WTC11 (cell line): Measurements from ENCODE around the gene KIFBP. TPM values are rescaled to one million over a fixed set of nuclear protein-coding genes. Genes with fewer than 3 reads are reported as not detected.

Experiments used
- FOXJ3 ChIP-seq: sonication (generic); formaldehyde crosslinking; IDR thresholded peaks from 2 replicates; pipeline ENCODE4 v1.9.0; 2021; ENCODE audit warnings: missing genetic modification reagents, mild to moderate bottlenecking, borderline replicate concordance
- JAZF1 ChIP-seq: fragments of 250-450 bp; sonication (Bioruptor Pico); IDR thresholded peaks from 2 replicates; pipeline ENCODE4 v1.9.0; 2021; ENCODE audit warnings: moderate library complexity, mild to moderate bottlenecking, inconsistent platforms
- MXD4 ChIP-seq: fragments of 250-450 bp; sonication (Bioruptor Pico); IDR thresholded peaks from 2 replicates; pipeline ENCODE4 v1.8.0; 2021; ENCODE audit warnings: mild to moderate bottlenecking, moderate library complexity, borderline replicate concordance
- MYBL2 ChIP-seq: sonication (generic); formaldehyde crosslinking; IDR thresholded peaks from 2 replicates; pipeline ENCODE4 v1.8.1; 2023; ENCODE audit warnings: mild to moderate bottlenecking, moderate library complexity, missing genetic modification reagents
- NFYB ChIP-seq: sonication (generic); formaldehyde crosslinking; conservative IDR thresholded peaks from 2 replicates; pipeline ENCODE4 v1.8.0; 2022; ENCODE audit warnings: low read depth, missing genetic modification reagents
- NR3C1 ChIP-seq: sonication (generic); formaldehyde crosslinking; conservative IDR thresholded peaks from 2 replicates; pipeline ENCODE4 v1.8.1; 2023; ENCODE audit warnings: low read depth, mild to moderate bottlenecking, missing genetic modification reagents
- RORB ChIP-seq: fragments of 250-450 bp; sonication (Bioruptor Pico); IDR thresholded peaks from 2 replicates; pipeline ENCODE4 v1.9.0; 2021; ENCODE audit warnings: mild to moderate bottlenecking
- TEAD1 ChIP-seq: sonication (generic); formaldehyde crosslinking; IDR thresholded peaks from 2 replicates; pipeline ENCODE4 v1.8.0; 2022; ENCODE audit warnings: mild to moderate bottlenecking, missing genetic modification reagents
- TP53 ChIP-seq: sonication (generic); formaldehyde crosslinking; IDR thresholded peaks from 2 replicates; pipeline ENCODE4 v1.8.1; 2023; ENCODE audit warnings: mild to moderate bottlenecking, missing genetic modification reagents
- ZBTB21 ChIP-seq: sonication (generic); formaldehyde crosslinking; IDR thresholded peaks from 2 replicates; pipeline ENCODE4 v1.8.1; 2023; ENCODE audit warnings: mild to moderate bottlenecking, missing genetic modification reagents, borderline replicate concordance
- ZNF219 ChIP-seq: sonication (generic); formaldehyde crosslinking; IDR thresholded peaks from 2 replicates; pipeline ENCODE4 v1.8.0; 2023; ENCODE audit warnings: missing genetic modification reagents, mild to moderate bottlenecking, borderline replicate concordance
- ZNF416 ChIP-seq: fragments of 250-450 bp; sonication (Bioruptor Pico); IDR thresholded peaks from 2 replicates; pipeline ENCODE4 v1.9.0; 2021; ENCODE audit warnings: mild to moderate bottlenecking, inconsistent platforms
- ZNF423 ChIP-seq: fragments of 250-450 bp; sonication (Bioruptor Pico); IDR thresholded peaks from 2 replicates; pipeline ENCODE4 v2.1.2; 2022; ENCODE audit warnings: mild to moderate bottlenecking, moderate library complexity
- total RNA-seq: library from RNA; stranded (reverse); gene quantifications from 3 replicates; pipeline ENCODE4 v1.2.3, GENCODE V29; 2021
- TF ChIP-seq, protein P1 (sequence below): sonication (generic); formaldehyde crosslinking; IDR thresholded peaks from 2 replicates; pipeline ENCODE4 v1.8.0; 2022; ENCODE audit warnings: missing genetic modification reagents
- TF ChIP-seq, protein P2 (sequence below): fragments of 250-450 bp; sonication (Bioruptor Pico); conservative IDR thresholded peaks from 2 replicates; pipeline ENCODE4 v1.9.0; 2021; ENCODE audit warnings: mild to moderate bottlenecking
- TF ChIP-seq, protein P3 (sequence below): fragments of 250-450 bp; sonication (Bioruptor Pico); IDR thresholded peaks from 2 replicates; pipeline ENCODE4 v2.1.2; 2022; ENCODE audit warnings: mild to moderate bottlenecking, moderate library complexity
- TF ChIP-seq, protein P4 (sequence below): fragments of 250-450 bp; sonication (Bioruptor Pico); IDR thresholded peaks from 2 replicates; pipeline ENCODE4 v1.9.0; 2021; ENCODE audit warnings: mild to moderate bottlenecking
- TF ChIP-seq, protein P5 (sequence below): fragments of 250-450 bp; sonication (Bioruptor Pico); IDR thresholded peaks from 2 replicates; pipeline ENCODE4 v1.8.0; 2021; ENCODE audit warnings: mild to moderate bottlenecking
- TF ChIP-seq, protein P6 (sequence below): sonication (generic); formaldehyde crosslinking; conservative IDR thresholded peaks from 2 replicates; pipeline ENCODE4 v1.8.1; 2023; ENCODE audit warnings: mild to moderate bottlenecking, low read depth, missing genetic modification reagents, moderate library complexity
- TF ChIP-seq, protein P7 (sequence below): sonication (generic); formaldehyde crosslinking; IDR thresholded peaks from 2 replicates; pipeline ENCODE4 v1.8.0; 2023; ENCODE audit warnings: mild to moderate bottlenecking, missing genetic modification reagents
- TF ChIP-seq, protein P8 (sequence below): sonication (generic); formaldehyde crosslinking; IDR thresholded peaks from 2 replicates; pipeline ENCODE4 v1.8.0; 2022; ENCODE audit warnings: mild to moderate bottlenecking, missing genetic modification reagents

The KIFBP gene
- total RNA-seq, 1 experiment from 2014 or later, result 31.2 TPM

DNA sequence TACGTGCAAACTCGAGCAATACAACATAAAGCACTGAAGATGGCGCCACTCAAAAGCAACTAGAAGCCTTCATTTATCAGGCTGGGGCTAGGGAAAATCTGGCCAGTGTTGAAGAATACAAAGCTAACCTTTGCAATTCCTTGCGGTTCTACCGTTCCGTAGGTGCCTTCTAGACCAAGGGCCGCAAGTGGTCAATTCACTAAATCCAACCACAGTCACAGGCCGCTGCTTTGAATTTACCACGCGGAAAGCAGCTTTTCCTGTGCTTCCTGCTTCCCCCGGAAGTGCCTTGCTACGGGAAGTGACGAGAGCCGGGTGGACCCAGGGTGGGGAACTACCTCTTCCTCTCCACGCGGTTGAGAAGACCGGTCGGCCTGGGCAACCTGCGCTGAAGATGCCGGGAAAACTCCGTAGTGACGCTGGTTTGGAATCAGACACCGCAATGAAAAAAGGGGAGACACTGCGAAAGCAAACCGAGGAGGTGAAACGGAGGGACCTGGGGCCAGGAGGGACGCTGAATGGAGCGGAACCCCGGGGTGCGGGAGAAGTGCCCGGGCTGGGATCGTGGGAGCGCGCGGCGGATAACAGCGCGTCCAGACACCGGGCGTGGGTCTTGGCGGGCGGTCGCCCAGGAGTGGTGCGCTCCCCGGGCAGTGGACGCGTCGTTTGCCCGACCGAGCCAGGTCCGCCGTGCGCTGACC lies 32.6 kb upstream of the KIFBP start, which contains the start of gene DDX21 (continued):
- no peak for TF ChIP-seq FOXJ3
- TF ChIP-seq, protein P1, sequence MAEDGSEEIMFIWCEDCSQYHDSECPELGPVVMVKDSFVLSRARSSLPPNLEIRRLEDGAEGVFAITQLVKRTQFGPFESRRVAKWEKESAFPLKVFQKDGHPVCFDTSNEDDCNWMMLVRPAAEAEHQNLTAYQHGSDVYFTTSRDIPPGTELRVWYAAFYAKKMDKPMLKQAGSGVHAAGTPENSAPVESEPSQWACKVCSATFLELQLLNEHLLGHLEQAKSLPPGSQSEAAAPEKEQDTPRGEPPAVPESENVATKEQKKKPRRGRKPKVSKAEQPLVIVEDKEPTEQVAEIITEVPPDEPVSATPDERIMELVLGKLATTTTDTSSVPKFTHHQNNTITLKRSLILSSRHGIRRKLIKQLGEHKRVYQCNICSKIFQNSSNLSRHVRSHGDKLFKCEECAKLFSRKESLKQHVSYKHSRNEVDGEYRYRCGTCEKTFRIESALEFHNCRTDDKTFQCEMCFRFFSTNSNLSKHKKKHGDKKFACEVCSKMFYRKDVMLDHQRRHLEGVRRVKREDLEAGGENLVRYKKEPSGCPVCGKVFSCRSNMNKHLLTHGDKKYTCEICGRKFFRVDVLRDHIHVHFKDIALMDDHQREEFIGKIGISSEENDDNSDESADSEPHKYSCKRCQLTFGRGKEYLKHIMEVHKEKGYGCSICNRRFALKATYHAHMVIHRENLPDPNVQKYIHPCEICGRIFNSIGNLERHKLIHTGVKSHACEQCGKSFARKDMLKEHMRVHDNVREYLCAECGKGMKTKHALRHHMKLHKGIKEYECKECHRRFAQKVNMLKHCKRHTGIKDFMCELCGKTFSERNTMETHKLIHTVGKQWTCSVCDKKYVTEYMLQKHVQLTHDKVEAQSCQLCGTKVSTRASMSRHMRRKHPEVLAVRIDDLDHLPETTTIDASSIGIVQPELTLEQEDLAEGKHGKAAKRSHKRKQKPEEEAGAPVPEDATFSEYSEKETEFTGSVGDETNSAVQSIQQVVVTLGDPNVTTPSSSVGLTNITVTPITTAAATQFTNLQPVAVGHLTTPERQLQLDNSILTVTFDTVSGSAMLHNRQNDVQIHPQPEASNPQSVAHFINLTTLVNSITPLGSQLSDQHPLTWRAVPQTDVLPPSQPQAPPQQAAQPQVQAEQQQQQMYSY (CRISPR knock-in tag), result 0 out of 2 replicates have a peak, but pooled peaks have one; percentile 17
- TF ChIP-seq, protein P2, sequence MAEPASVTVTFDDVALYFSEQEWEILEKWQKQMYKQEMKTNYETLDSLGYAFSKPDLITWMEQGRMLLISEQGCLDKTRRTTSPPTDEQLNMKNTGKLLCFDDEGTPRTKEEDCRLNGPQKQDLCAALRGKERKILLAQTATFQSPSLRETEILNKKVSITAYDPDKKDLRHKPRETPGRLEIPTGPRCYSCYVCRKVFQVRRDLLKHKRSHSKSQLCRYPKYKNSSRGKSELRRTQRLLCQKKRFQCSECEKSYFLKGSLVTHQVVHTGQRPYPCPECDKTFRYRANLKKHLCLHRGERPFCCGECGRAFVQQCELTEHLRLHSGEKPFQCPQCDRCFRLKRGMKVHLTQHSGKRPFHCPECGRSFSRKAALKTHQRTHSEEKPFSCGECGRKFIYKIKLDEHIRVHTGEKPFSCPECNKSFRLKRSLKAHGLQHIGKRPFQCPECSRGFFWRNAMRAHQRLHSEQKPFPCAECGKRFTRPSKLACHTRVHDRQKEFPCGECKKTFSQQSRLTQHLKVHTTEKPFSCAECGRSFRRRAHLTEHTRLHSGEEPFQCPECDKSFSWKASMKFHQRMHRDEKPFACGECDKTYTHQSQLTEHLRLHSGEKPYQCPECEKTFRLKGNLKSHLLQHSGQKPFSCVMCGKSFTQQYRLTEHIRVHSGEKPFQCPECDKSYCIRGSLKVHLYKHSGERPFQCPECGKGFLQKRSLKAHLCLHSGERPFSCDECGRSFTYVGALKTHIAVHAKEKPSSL (CRISPR knock-in tag), result no peak
- TF ChIP-seq TP53, result no peak
- TF ChIP-seq, protein P3, sequence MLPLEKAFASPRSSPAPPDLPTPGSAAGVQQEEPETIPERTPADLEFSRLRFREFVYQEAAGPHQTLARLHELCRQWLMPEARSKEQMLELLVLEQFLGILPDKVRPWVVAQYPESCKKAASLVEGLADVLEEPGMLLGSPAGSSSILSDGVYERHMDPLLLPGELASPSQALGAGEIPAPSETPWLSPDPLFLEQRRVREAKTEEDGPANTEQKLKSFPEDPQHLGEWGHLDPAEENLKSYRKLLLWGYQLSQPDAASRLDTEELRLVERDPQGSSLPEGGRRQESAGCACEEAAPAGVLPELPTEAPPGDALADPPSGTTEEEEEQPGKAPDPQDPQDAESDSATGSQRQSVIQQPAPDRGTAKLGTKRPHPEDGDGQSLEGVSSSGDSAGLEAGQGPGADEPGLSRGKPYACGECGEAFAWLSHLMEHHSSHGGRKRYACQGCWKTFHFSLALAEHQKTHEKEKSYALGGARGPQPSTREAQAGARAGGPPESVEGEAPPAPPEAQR (CRISPR knock-in tag), result no peak
- TF ChIP-seq, protein P4, sequence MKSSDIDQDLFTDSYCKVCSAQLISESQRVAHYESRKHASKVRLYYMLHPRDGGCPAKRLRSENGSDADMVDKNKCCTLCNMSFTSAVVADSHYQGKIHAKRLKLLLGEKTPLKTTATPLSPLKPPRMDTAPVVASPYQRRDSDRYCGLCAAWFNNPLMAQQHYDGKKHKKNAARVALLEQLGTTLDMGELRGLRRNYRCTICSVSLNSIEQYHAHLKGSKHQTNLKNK (CRISPR knock-in tag), result no peak
- TF ChIP-seq MXD4 (CRISPR knock-in tag), result no peak
- no peak for TF ChIP-seq NFYB (CRISPR knock-in tag)
- no peak for TF ChIP-seq ZNF219 (CRISPR knock-in tag)
- TF ChIP-seq, protein P5, sequence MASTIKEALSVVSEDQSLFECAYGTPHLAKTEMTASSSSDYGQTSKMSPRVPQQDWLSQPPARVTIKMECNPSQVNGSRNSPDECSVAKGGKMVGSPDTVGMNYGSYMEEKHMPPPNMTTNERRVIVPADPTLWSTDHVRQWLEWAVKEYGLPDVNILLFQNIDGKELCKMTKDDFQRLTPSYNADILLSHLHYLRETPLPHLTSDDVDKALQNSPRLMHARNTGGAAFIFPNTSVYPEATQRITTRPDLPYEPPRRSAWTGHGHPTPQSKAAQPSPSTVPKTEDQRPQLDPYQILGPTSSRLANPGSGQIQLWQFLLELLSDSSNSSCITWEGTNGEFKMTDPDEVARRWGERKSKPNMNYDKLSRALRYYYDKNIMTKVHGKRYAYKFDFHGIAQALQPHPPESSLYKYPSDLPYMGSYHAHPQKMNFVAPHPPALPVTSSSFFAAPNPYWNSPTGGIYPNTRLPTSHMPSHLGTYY (CRISPR knock-in tag), result no peak
- TF ChIP-seq, protein P6, sequence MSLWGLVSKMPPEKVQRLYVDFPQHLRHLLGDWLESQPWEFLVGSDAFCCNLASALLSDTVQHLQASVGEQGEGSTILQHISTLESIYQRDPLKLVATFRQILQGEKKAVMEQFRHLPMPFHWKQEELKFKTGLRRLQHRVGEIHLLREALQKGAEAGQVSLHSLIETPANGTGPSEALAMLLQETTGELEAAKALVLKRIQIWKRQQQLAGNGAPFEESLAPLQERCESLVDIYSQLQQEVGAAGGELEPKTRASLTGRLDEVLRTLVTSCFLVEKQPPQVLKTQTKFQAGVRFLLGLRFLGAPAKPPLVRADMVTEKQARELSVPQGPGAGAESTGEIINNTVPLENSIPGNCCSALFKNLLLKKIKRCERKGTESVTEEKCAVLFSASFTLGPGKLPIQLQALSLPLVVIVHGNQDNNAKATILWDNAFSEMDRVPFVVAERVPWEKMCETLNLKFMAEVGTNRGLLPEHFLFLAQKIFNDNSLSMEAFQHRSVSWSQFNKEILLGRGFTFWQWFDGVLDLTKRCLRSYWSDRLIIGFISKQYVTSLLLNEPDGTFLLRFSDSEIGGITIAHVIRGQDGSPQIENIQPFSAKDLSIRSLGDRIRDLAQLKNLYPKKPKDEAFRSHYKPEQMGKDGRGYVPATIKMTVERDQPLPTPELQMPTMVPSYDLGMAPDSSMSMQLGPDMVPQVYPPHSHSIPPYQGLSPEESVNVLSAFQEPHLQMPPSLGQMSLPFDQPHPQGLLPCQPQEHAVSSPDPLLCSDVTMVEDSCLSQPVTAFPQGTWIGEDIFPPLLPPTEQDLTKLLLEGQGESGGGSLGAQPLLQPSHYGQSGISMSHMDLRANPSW (CRISPR knock-in tag), result no peak
- TF ChIP-seq, protein P7, sequence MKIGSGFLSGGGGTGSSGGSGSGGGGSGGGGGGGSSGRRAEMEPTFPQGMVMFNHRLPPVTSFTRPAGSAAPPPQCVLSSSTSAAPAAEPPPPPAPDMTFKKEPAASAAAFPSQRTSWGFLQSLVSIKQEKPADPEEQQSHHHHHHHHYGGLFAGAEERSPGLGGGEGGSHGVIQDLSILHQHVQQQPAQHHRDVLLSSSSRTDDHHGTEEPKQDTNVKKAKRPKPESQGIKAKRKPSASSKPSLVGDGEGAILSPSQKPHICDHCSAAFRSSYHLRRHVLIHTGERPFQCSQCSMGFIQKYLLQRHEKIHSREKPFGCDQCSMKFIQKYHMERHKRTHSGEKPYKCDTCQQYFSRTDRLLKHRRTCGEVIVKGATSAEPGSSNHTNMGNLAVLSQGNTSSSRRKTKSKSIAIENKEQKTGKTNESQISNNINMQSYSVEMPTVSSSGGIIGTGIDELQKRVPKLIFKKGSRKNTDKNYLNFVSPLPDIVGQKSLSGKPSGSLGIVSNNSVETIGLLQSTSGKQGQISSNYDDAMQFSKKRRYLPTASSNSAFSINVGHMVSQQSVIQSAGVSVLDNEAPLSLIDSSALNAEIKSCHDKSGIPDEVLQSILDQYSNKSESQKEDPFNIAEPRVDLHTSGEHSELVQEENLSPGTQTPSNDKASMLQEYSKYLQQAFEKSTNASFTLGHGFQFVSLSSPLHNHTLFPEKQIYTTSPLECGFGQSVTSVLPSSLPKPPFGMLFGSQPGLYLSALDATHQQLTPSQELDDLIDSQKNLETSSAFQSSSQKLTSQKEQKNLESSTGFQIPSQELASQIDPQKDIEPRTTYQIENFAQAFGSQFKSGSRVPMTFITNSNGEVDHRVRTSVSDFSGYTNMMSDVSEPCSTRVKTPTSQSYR (CRISPR knock-in tag), result 0 out of 2 replicates have a peak, but pooled peaks have one; percentile 36
- no peak for TF ChIP-seq JAZF1
- 0 out of 2 replicates have a peak, but pooled peaks have one; percentile 65 for TF ChIP-seq TEAD1 (CRISPR knock-in tag)
- TF ChIP-seq RORB, result no peak
- no peak for TF ChIP-seq ZBTB21
- peak; percentile 73; the same call in 1 of the 2 replicates for TF ChIP-seq MYBL2
- TF ChIP-seq ZNF416, result no peak
- TF ChIP-seq, protein P8, sequence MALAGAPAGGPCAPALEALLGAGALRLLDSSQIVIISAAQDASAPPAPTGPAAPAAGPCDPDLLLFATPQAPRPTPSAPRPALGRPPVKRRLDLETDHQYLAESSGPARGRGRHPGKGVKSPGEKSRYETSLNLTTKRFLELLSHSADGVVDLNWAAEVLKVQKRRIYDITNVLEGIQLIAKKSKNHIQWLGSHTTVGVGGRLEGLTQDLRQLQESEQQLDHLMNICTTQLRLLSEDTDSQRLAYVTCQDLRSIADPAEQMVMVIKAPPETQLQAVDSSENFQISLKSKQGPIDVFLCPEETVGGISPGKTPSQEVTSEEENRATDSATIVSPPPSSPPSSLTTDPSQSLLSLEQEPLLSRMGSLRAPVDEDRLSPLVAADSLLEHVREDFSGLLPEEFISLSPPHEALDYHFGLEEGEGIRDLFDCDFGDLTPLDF (CRISPR knock-in tag), result no peak
- TF ChIP-seq ZNF423 (CRISPR knock-in tag), result no peak
- TF ChIP-seq NR3C1, result no peak
